ENCODE results near the gene ARHGEF28. TPM values are rescaled to one million over a fixed set of nuclear protein-coding genes. Genes with fewer than 3 reads are reported as not detected.

ARHGEF28 gene
- total RNA-seq, 1 donor from 2014 or later = 8.5 TPM

- Histone ChIP-seq H3K27me3 (ENCODE audit: insufficient read depth, low read length) (no peaks in the 10 kb centered on the region), H3K4me3 (ENCODE audit: insufficient read depth, low read depth, low read length) (no peak overlapping the region)
- H3K27me3 Mint-ChIP-seq (ENCODE audit: low read depth, unreplicated experiment) = no peaks in the 10 kb centered on the region
Measured at GRCh38 chr5:73945505-73945904, 319.5 kb downstream of the ARHGEF28 start.

GRCh38 chr5:73946278-73946677 lies 320.3 kb downstream of the ARHGEF28 start:
- H3K27me3 Mint-ChIP-seq (ENCODE audit: low read depth, unreplicated experiment) = no peaks in the 10 kb centered on the region

More at GRCh38 chr5:73945505-73945904, 319.5 kb downstream of the ARHGEF28 start:
- no peak overlapping the region for H3K4me3 Mint-ChIP-seq (ENCODE audit: unreplicated experiment)
- Histone ChIP-seq H4K20me1 (ENCODE audit: insufficient read depth, low read length) (no peaks in the 10 kb centered on the region), H2AFZ (ENCODE audit: low read depth, low read length) (no peak overlapping the region), H3K36me3 (ENCODE audit: insufficient read depth, low read length) (no peaks in the 10 kb centered on the region), H3K4me1 (ENCODE audit: insufficient read depth, low read length) (peaks cover 18% of the 10 kb centered on the region), H3K9me3 (ENCODE audit: insufficient read depth, low read depth, low read length) (no peaks in the 10 kb centered on the region), H3K79me2 (ENCODE audit: insufficient read depth, low read length) (no peaks in the 10 kb centered on the region), H3K9ac (ENCODE audit: low read length) (no peak overlapping the region), H3K4me2 (ENCODE audit: low read length) (no peak overlapping the region), H3K27ac (ENCODE audit: low read depth, low read length) (no peak overlapping the region)
- peaks cover 36% of the 10 kb centered on the region for H3K4me1 Mint-ChIP-seq (ENCODE audit: low read depth, unreplicated experiment)
- H3K36me3 Mint-ChIP-seq (ENCODE audit: low read depth, unreplicated experiment) = peaks cover 2% of the 10 kb centered on the region
- H3K9me3 Mint-ChIP-seq (ENCODE audit: unreplicated experiment) = peaks cover 9% of the 10 kb centered on the region
- no peak for FAIRE-seq
- TF ChIP-seq CTCF (IDR thresholded peaks at IDR 0.05; ENCODE audit: insufficient read depth, low read depth, low read length) (peak; percentile 18), EZH2 (IDR thresholded peaks at IDR 0.05; ENCODE audit: insufficient read depth, low read length) (no peak)
- no peak for DNase-seq (ENCODE audit: low read depth)
- no peak overlapping the region for H3K27ac Mint-ChIP-seq (ENCODE audit: unreplicated experiment)

More at GRCh38 chr5:73946278-73946677, 320.3 kb downstream of the ARHGEF28 start:
- H3K27ac Mint-ChIP-seq (ENCODE audit: unreplicated experiment) = no peak overlapping the region
- Histone ChIP-seq H2AFZ (ENCODE audit: low read depth, low read length) (no peak overlapping the region), H4K20me1 (ENCODE audit: insufficient read depth, low read length) (no peaks in the 10 kb centered on the region), H3K27me3 (ENCODE audit: insufficient read depth, low read length) (no peaks in the 10 kb centered on the region), H3K79me2 (ENCODE audit: insufficient read depth, low read length) (no peaks in the 10 kb centered on the region), H3K4me3 (ENCODE audit: insufficient read depth, low read depth, low read length) (no peak overlapping the region), H3K4me1 (ENCODE audit: insufficient read depth, low read length) (peaks cover 21% of the 10 kb centered on the region), H3K27ac (ENCODE audit: low read depth, low read length) (no peak overlapping the region), H3K9ac (ENCODE audit: low read length) (no peak overlapping the region), H3K9me3 (ENCODE audit: insufficient read depth, low read depth, low read length) (no peaks in the 10 kb centered on the region), H3K36me3 (ENCODE audit: insufficient read depth, low read length) (no peaks in the 10 kb centered on the region), H3K4me2 (ENCODE audit: low read length) (no peak overlapping the region)
- peaks cover 2% of the 10 kb centered on the region for H3K36me3 Mint-ChIP-seq (ENCODE audit: low read depth, unreplicated experiment)
- peaks cover 32% of the 10 kb centered on the region for H3K4me1 Mint-ChIP-seq (ENCODE audit: low read depth, unreplicated experiment)
- FAIRE-seq = no peak
- peaks cover 9% of the 10 kb centered on the region for H3K9me3 Mint-ChIP-seq (ENCODE audit: unreplicated experiment)
- TF ChIP-seq EZH2 (IDR thresholded peaks at IDR 0.05; ENCODE audit: insufficient read depth, low read length) (no peak), CTCF (IDR thresholded peaks at IDR 0.05; ENCODE audit: insufficient read depth, low read depth, low read length) (no peak)
- no peak for DNase-seq (ENCODE audit: low read depth)
- H3K4me3 Mint-ChIP-seq (ENCODE audit: unreplicated experiment) = no peak overlapping the region
